COLO668 (cell line): ENCODE measurements around the gene DRC7.

Experiments used
- DNase-seq: peaks from one replicate; lab custom pipeline; 2025; ENCODE audit not compliant: unreplicated experiment; lab: John Stamatoyannopoulos, UW

The DRC7 gene

GRCh38 chr16:57675741-57676551 is 18.7 kb upstream of the DRC7 start:
- DNase-seq, result peak; percentile 8

GRCh38 chr16:57676553-57677085 is 18.0 kb upstream of the DRC7 start:
- DNase-seq, result no peak

- DNase-seq, result peak; percentile 36
These were observed 16.8 kb upstream of the DRC7 start for GRCh38 chr16:57677622-57678369.

DNA sequence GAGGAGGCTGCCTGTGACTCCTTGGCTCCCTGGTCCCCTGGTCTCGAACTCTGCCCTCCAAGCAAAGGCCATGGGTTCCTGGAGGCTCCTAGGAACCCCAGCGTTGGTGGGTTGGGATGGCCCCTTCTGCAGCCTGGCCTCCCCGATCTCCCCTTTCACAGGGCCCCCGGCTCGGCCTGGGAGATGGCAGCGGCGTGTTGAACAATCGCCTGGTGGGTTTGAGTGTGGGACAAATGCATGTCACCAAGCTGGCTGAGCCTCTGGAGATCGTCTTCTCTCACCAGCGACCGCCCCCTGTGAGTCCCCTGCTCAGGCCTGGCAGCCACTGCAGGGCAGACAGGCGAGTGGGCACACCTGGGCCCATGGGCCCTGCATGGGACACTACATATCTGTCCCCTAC is 15.6 kb upstream of the DRC7 start:
- DNase-seq, result no peak

DNA sequence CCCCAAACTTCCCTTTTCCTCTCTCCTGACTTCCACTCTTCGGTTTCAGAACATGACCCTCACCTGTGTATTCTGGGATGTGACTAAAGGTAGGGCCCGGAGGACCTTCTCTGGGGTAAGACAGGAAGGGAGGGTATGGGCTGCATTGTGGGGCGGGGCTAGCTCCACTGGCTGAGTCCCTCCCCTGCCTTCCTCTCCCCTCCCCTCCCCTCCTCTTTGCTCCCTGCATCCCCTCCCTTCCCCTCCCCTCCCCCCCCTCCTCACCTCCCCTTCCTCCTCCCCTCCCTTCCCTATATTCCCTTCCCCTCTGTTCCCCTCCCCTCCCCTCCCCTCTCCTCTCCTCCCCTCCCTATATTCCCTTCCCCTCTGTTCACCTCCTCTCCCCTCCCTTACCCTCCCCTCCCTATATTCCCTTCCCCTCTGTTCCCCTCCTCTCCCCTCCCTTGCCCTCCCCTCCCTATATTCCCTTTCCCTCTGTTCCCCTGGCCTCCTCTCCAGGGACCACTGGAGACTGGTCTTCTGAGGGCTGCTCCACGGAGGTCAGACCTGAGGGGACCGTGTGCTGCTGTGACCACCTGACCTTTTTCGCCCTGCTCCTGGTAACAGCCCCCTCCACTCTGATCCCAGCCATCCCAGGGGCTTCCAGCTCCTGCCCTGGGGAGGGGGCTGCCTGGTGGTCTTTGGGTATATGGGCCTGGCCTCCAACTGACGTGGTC is 14.7 kb upstream of the DRC7 start:
- no peak for DNase-seq

- no peak for DNase-seq
These were observed 13.7 kb upstream of the DRC7 start for GRCh38 chr16:57680842-57681375.

DNA sequence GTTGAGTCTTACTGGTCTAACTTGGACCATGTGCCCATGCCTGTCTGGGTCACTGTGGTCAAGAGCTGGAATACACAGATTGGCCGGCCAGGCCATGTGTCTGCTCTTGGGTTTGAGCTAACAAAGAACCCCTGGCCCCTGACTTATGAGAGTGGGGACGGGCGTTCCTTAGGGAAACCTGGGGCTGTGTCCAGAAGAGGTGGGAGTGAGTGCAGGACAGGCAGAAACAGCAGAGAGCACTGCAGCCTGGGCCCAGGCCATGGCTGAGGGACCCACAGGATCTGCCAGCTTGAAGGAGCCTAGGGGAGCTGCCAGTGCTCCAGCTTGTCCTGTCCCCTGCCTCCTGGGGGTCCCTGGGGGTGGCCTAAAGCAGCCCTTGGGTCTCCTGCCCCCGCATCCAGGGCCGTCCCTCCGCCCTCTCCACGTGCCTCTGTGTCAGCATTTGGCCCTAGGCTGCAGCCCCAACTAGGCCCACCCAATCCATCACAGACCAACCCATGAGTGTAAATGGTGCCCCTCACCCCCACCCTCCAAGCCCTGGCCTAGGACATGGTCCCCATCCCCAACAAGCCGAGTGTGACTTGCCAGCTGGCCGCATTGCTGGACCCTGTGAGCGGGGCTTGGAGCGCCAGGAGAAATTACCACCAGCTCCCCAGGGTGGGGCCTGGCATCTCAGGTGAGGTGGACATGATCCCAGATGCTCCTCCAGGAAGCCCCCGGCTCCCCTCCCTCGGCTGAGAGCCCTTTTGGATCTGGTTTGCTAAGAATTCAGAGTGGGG is 12.5 kb upstream of the DRC7 start:
- DNase-seq, result no peak

DNA sequence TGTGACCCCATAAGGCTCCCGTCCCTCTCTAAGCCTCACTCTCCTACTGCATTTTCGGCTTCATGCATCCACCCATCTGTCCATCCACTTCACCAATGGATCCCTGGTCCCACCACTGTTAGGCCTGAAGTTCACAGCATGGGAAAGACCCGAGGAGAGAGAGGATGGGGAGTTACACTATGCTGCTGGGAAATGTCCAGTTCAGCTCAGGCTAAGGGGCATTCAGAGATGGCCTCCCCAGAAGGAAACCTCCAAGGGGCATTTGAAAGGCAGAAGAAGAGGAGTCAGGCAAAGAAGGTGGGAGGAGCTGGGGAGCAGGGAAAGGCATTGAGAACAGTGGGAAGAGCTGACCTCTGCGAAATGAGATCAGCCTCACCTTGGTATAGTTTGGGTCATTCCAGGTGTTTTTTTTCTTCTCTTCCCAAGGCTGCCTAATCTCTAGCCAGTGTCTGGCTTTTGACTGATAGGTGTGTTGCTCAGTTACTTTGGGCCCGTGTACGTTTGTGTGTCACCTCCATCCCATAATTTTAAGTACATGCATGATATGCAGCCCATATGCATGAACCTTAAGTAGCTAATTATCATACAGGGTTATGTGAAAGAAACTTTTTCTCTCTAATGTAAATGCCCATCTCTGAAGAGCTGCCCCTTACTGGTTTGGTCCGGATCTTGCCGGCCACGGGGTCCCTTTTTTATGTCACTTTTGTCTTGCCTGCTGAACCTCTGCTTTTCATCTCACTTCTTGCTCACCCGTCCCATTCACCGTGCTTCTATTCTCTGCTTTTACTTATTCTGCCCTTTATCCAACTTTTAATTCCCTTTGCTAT is 11.6 kb upstream of the DRC7 start:
- no peak for DNase-seq

DNA sequence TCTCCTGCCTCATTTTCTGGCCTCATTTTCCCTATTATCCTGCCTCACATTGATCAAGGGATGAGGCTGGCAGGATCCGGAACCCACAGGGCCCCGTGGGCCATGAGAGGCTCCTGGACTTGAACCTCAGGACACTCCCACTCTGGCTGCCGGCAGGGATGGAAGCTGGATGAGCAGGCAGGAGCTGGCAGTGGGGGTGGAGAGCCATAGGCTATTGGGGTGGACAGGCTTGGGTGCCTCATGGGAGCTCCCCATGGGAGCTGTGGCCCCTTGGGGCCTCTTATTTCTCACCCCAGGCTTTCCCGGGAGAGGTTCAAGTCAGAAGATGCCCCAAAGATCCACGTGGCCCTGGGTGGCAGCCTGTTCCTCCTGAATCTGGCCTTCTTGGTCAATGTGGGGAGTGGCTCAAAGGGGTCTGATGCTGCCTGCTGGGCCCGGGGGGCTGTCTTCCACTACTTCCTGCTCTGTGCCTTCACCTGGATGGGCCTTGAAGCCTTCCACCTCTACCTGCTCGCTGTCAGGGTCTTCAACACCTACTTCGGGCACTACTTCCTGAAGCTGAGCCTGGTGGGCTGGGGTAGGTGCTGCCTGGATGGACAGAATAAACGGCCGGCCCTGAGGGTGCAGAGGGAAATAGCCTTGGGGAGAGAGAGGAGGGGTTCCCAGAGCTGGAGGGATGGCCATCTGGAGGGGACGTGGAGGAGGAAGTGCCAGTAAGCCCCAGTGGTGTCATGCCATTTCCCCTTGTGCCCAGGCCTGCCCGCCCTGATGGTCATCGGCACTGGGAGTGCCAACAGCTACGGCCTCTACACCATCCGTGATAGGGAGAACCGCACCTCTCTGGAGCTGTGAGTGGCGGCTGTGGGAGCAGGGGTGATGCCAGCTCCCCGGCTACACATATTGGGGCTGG is 10.7 kb upstream of the DRC7 start:
- DNase-seq, result no peak

DNA sequence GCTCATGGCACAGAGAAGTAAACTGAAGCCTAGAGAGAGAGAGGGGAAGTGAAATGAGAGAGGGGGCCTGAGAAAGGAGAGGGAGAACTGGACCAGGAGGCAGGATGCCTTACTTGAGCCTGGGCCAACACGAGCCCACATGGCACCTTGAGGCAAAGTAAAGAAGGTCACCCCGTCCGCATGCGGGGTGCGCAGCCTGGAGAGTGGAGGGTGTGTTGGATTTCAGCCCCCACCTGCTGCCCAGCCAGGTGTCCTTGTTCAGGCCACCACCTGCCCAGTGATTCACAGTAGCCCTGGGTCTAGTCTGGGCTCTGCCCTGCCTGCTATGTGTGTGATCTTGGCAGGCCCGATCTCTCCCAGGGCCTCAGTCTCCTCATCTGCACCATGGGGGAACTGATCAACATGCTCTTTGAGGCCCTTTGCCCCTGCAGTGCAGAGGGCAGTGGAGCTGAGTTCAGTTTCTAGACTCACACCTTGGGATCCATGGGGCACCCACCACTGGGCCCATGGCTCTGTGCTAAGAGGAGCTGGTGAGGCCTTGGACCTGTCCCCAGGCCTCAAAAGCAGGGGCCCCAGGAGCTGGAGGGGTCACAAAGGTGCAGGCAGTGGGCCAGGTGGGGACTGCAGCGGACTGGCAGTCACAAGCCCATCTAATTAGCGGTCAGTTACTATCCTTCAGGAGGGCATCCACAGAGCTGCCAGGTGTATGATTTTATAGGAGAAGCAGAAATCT is 9.8 kb upstream of the DRC7 start:
- DNase-seq, result no peak

GRCh38 chr16:57685633-57686032 is 9.0 kb upstream of the DRC7 start:
- DNase-seq, result no peak

GRCh38 chr16:57686577-57686976 is 8.0 kb upstream of the DRC7 start:
- DNase-seq, result no peak

- DNase-seq, result no peak
These were observed 7.2 kb upstream of the DRC7 start for GRCh38 chr16:57687363-57687929.

DNA sequence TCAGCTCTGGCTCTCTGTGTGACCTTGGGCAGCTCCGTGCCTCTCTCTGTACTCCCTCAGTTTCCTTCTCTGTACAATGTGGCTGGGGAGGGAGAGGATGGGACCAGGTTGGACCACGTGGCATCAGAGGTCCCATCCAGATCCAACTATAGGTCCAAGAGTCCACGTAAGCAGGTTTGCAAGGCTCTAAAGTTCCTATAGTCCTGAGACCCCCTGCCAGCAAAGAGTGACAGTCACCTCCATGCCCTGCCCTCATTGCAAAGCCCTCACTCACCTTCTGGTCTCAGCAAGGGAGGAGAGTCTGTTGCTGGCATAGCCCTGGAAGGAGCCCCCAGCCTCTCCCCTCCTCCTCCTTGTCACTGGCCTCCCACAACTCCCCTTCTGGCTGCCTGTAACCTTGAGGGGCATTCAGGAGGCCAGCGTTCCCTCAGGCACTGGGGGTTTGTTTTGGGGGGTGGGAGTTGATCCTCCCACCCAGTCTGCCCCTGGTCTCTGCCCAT is 6.1 kb upstream of the DRC7 start:
- no peak for DNase-seq

GRCh38 chr16:57688987-57689761 is 5.4 kb upstream of the DRC7 start:
- DNase-seq, result no peak

DNA sequence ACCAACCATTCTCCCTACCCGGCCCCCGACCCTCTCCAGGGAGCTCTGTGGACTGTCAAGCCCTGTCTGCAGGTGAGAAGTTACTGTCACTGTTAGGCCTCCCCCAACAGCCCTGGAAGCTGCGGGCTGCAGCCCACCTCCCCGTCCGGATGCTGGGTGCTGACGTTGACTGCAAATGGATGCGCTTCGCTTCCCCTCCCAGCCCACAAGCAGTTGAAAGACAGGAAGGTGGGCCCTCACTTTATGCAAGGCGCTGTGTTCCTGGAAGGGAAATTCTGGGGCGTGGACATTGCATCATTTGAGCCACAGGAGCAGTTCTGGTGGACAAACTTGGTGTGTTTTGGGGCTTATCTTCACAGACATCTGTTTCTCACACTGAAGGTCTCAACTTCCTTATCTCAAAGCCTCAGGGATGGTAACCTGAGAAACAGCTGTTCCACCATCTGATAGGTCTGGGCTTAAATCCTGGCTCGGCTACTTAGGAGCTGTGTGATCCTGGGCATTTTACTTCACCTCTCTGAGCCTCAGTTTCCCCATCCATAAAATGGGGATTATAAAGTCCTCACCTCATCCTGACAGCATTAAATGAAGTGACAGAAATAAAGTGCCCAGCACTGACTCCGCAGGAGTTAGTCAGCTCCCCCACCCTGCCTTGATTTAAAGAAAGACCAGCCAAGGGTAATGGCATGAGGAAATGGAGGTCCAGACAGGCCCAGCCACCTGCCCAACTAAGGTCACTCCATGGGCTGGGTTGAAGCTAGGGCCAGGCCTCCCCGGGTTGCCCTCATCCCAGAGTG is 4.6 kb upstream of the DRC7 start:
- no peak for DNase-seq
